AG08395 (cell line): ENCODE results near the gene AP4E1.
"Not testable (repeated sequence)": the region's sequence is repeated elsewhere in the genome, so short reads cannot be mapped to it uniquely, and the experiment has no call there.

Source experiments
- DNase-seq: peaks from one replicate; pipeline ENCODE4 v3.0.0; 2012; ENCODE audit warnings: mixed read lengths, low spot score

AP4E1 gene

GRCh38 chr15:50945725-50946124, 37.2 kb downstream of the AP4E1 start:
- DNase-seq: no peak

GRCh38 chr15:50950745-50951144, 42.3 kb downstream of the AP4E1 start:
- not testable (repeated sequence) for DNase-seq

GRCh38 chr15:50953302-50953701, 44.8 kb downstream of the AP4E1 start:
- no peak for DNase-seq

- DNase-seq: not testable (repeated sequence)
Observed at GRCh38 chr15:50954837-50955236, 46.4 kb downstream of the AP4E1 start.

- no peak for DNase-seq
Observed at GRCh38 chr15:50959717-50960116, 51.2 kb downstream of the AP4E1 start.

- no peak for DNase-seq
Observed at GRCh38 chr15:50964075-50964474, 55.6 kb downstream of the AP4E1 start.

- no peak for DNase-seq
Observed at GRCh38 chr15:50968353-50968752, 59.9 kb downstream of the AP4E1 start.

GRCh38 chr15:50970524-50970923, 62.0 kb downstream of the AP4E1 start:
- no peak for DNase-seq

GRCh38 chr15:50971115-50971514, 62.6 kb downstream of the AP4E1 start:
- DNase-seq: no peak

GRCh38 chr15:50971542-50971941, 63.1 kb downstream of the AP4E1 start:
- DNase-seq: no peak

- DNase-seq: no peak
Observed at GRCh38 chr15:50973605-50974004, 65.1 kb downstream of the AP4E1 start.

- DNase-seq: no peak
Observed at GRCh38 chr15:50977162-50977561, 68.7 kb downstream of the AP4E1 start.

- DNase-seq: no peak
Observed at GRCh38 chr15:50978580-50978979, 70.1 kb downstream of the AP4E1 start.

GRCh38 chr15:50979041-50979440, 70.6 kb downstream of the AP4E1 start:
- DNase-seq: peak; percentile 25

- DNase-seq: no peak
Observed at GRCh38 chr15:50993598-50993997, 85.1 kb downstream of the AP4E1 start.

- DNase-seq: peak; percentile 66
Observed at GRCh38 chr15:50996641-50997040, 88.2 kb downstream of the AP4E1 start.

- DNase-seq: no peak
Observed at GRCh38 chr15:50997371-50998051, 89.0 kb downstream of the AP4E1 start.

- peak; percentile 15 for DNase-seq
Observed at GRCh38 chr15:51004103-51004551, 95.6 kb downstream of the AP4E1 start.

- DNase-seq: no peak
Observed at GRCh38 chr15:51006336-51006985, 98.0 kb downstream of the AP4E1 start.

- no peak for DNase-seq
Observed at GRCh38 chr15:51007131-51007666, 98.7 kb downstream of the AP4E1 start.

GRCh38 chr15:51011212-51011611, 102.7 kb downstream of the AP4E1 start:
- no peak for DNase-seq

- no peak for DNase-seq
Observed at GRCh38 chr15:51016615-51017014, 108.1 kb downstream of the AP4E1 start.

GRCh38 chr15:51022206-51022605, 113.7 kb downstream of the AP4E1 start:
- no peak for DNase-seq
